RPMI7951 (cell line): Measurements from ENCODE around the gene WDR75. TPM values are rescaled to one million over a fixed set of nuclear protein-coding genes. Genes with fewer than 3 reads are reported as not detected.

Source experiments
- total RNA-seq: library from RNA; depleted of rRNA; stranded (reverse); fragments of >200 nt; shearing (Covaris generic); gene quantifications from 2 replicates; pipeline ENCODE4 v1.2.3, GENCODE V29; 2014; rRNA removed

WDR75 gene
- total RNA-seq, 1 experiment from 2014 or later = 62.5 TPM

Other genes with a start within 250 kb of the WDR75 start
- under 0.01 TPM in 1 of 2 replicates, not detected in the other for gene SLC40A1, start 139.3 kb downstream of the WDR75 start, total RNA-seq
- 74.8 and 81.6 TPM in 2 replicates for gene ASNSD1, start 220.0 kb downstream of the WDR75 start, total RNA-seq
- gene ANKAR, start 233.2 kb downstream of the WDR75 start, total RNA-seq = 3.8 and 5.6 TPM in 2 replicates